Caco-2 (cell line): ENCODE data around the gene SNU13. TPM values are rescaled to one million over a fixed set of nuclear protein-coding genes. Genes with fewer than 3 reads are reported as not detected.

Experiments used
- BruUV-seq: library from RNA; stranded (reverse); fragments of 400-500 nt; replicated peaks from 2 replicates; lab custom pipeline; 2021; lab: Mats Ljungman, UMichigan
- CTCF ChIA-PET: fragments of 300-600 bp; sonication (Branson Sonifier 250); formaldehyde crosslinking; loops from one replicate; lab custom pipeline; 2022; ENCODE audit warnings: antibody characterized with exemption; lab: Charles Lee
- POLR2A ChIA-PET: fragments of 300-600 bp; sonication (Branson Sonifier 250); formaldehyde crosslinking; loops from one replicate; lab custom pipeline; 2022; ENCODE audit warnings: antibody characterized with exemption; lab: Charles Lee
- DNase-seq, 2 experiments: peaks; one replicate each; pipeline versions ENCODE4 v3.0.0 to v3.0.0-alpha.2; 2020 to 2022
- H3K27me3 ChIP-seq: replicated peaks from 2 replicates; pipeline ENCODE4 v1.6.0; 2011; ENCODE audit warnings: low read length; ENCODE audit not compliant: control insufficient read depth, insufficient read depth
- H3K36me3 ChIP-seq: 2 replicates; pipeline ENCODE4 v1.5.1; 2011; ENCODE audit warnings: low read length; ENCODE audit not compliant: control insufficient read depth, insufficient read depth
- H3K4me1 ChIP-seq: fragments of 250-450 bp; sonication (Bioruptor Pico); 2 replicates; pipeline ENCODE4 v1.5.1; 2020; ENCODE audit warnings: mild to moderate bottlenecking
- H3K4me3 ChIP-seq: 2 replicates; pipeline ENCODE4 v1.5.1; 2011; ENCODE audit warnings: low read depth, mild to moderate bottlenecking, control low read depth, low read length
- H3K9me3 ChIP-seq: fragments of 250-450 bp; sonication (Bioruptor Pico); 2 replicates; pipeline ENCODE4 v1.5.1; 2020; ENCODE audit warnings: mild to moderate bottlenecking, moderate library complexity
- H3K27ac Mint-ChIP-seq: one replicate; pipeline ENCODE4 v1.8.0; 2022; ENCODE audit warnings: mixed read lengths; ENCODE audit not compliant: unreplicated experiment
- H3K27me3 Mint-ChIP-seq: one replicate; pipeline ENCODE4 v1.8.0; 2022; ENCODE audit warnings: mixed read lengths; ENCODE audit not compliant: insufficient read depth, unreplicated experiment
- H3K36me3 Mint-ChIP-seq: one replicate; pipeline ENCODE4 v1.8.0; 2022; ENCODE audit warnings: mild to moderate bottlenecking, mixed read lengths; ENCODE audit not compliant: insufficient read depth, unreplicated experiment
- H3K4me1 Mint-ChIP-seq: one replicate; pipeline ENCODE4 v1.8.0; 2022; ENCODE audit warnings: low read depth, mixed read lengths; ENCODE audit not compliant: unreplicated experiment
- H3K4me3 Mint-ChIP-seq: one replicate; pipeline ENCODE4 v1.8.0; 2022; ENCODE audit warnings: mild to moderate bottlenecking, moderate library complexity, mixed read lengths; ENCODE audit not compliant: unreplicated experiment
- H3K9me3 Mint-ChIP-seq: one replicate; pipeline ENCODE4 v1.8.0; 2022; ENCODE audit warnings: mixed read lengths; ENCODE audit not compliant: unreplicated experiment
- intact Hi-C: fragments of 100-400 bp; cut with micrococcal nuclease; formaldehyde crosslinking; loops from one replicate; pipeline ENCODE4 v1.10.0; 2022; ENCODE audit not compliant: unreplicated experiment
- total RNA-seq: library from RNA; stranded (reverse); gene quantifications from 2 replicates; pipeline ENCODE4 v1.2.3, GENCODE V29; 2022
- TF ChIP-seq, protein P1 (sequence below), 2 experiments: fragments of 200-600 bp in 1 of 2; IDR thresholded peaks; 1 replicate in 1 of 2; 2 replicates in 1 of 2; pipeline versions ENCODE4 v1.5.1 to v1.8.0; 2011 to 2022; ENCODE audit warnings: antibody characterized with exemption in 1 of 2, control low read depth in 1 of 2, inconsistent platforms in 1 of 2, low read depth in 1 of 2, low read length in 1 of 2, mild to moderate bottlenecking in 1 of 2, moderate library complexity in 1 of 2; ENCODE audit not compliant: insufficient read depth in 1 of 2, severe bottlenecking in 1 of 2, unreplicated experiment in 1 of 2

The SNU13 gene
- total RNA-seq, 1 experiment from 2014 or later, result 172 TPM

DNA sequence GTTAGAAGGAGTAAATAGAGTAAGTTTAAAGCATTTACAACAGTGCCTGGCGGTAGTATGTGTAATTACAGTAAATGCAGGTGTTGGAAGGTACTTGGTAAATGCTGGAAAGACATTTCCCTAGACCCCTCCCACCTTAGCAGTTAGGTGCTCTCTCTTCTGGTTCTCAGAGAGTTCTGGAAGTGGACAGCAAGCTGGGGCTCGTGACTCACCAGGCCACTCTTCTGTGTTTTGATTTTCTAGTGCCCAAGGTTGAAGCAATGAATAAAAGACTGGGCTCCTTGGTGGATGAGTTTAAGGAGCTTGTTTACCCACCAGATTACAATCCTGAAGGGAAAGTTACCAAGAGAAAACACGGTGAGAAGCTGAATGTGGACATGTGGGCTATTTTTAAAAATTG is 27.6 kb downstream of the SNU13 start:
- no peak overlapping the region for H3K4me3 ChIP-seq
- ChIA-PET CTCF (no interaction called here), POLR2A (interaction anchor here (0.6 kb wide), 1 partner anchor 20 kb away, joined by 9 read pairs; no protein-coding TSS in a partner anchor)
- peaks cover 3% of the 10 kb centered on the region for H3K36me3 ChIP-seq
- Mint-ChIP-seq H3K27ac (no peak overlapping the region), H3K4me1 (no peaks in the 10 kb centered on the region), H3K9me3 (no peaks in the 10 kb centered on the region), H3K36me3 (peaks cover 87% of the 10 kb centered on the region), H3K4me3 (no peak overlapping the region), H3K27me3 (no peaks in the 10 kb centered on the region)
- H3K9me3 ChIP-seq, result no peaks in the 10 kb centered on the region
- H3K4me1 ChIP-seq, result no peaks in the 10 kb centered on the region
- intact Hi-C loops, result no loop called here
- BruUV-seq, result no TSS peak
- H3K27me3 ChIP-seq, result no peaks in the 10 kb centered on the region
- no peak for DNase-seq
- TF ChIP-seq, protein P1, sequence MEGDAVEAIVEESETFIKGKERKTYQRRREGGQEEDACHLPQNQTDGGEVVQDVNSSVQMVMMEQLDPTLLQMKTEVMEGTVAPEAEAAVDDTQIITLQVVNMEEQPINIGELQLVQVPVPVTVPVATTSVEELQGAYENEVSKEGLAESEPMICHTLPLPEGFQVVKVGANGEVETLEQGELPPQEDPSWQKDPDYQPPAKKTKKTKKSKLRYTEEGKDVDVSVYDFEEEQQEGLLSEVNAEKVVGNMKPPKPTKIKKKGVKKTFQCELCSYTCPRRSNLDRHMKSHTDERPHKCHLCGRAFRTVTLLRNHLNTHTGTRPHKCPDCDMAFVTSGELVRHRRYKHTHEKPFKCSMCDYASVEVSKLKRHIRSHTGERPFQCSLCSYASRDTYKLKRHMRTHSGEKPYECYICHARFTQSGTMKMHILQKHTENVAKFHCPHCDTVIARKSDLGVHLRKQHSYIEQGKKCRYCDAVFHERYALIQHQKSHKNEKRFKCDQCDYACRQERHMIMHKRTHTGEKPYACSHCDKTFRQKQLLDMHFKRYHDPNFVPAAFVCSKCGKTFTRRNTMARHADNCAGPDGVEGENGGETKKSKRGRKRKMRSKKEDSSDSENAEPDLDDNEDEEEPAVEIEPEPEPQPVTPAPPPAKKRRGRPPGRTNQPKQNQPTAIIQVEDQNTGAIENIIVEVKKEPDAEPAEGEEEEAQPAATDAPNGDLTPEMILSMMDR (IDR thresholded peaks at IDR 0.05; ENCODE audit: insufficient read depth in 1 of 2, low read depth in 1 of 2, low read length in 1 of 2, severe bottlenecking in 1 of 2, unreplicated experiment in 1 of 2), result no peak

DNA sequence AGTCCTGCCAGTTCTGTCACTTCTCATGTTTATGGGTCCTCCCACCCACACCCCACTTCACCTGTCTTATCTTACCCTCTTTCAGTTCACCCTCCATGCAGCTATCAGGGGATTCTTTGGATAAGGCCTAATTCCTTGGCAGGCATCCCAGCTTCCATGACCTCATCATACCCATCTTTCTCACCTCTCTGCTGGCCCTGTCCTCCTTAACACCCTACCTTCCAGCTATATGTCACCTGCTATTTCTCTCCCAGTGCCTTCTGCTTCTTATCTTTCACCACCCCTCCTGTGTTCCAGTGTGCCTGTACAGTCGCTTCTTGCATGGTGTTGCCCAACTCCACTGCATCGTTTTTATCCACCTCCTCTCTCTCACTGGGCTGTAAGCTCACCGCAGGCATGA is 28.3 kb downstream of the SNU13 start:
- H3K4me3 ChIP-seq, result no peak overlapping the region
- intact Hi-C loops, result no loop called here
- no peak overlapping the region for H3K27ac Mint-ChIP-seq
- no peaks in the 10 kb centered on the region for H3K27me3 Mint-ChIP-seq
- H3K36me3 ChIP-seq, result peaks cover 3% of the 10 kb centered on the region
- no TSS peak for BruUV-seq
- H3K9me3 Mint-ChIP-seq, result no peaks in the 10 kb centered on the region
- no peaks in the 10 kb centered on the region for H3K4me1 Mint-ChIP-seq
- TF ChIP-seq, protein P1 (IDR thresholded peaks at IDR 0.05; ENCODE audit: insufficient read depth in 1 of 2, low read depth in 1 of 2, low read length in 1 of 2, severe bottlenecking in 1 of 2, unreplicated experiment in 1 of 2), result no peak
- CTCF ChIA-PET, result no interaction called here
- H3K36me3 Mint-ChIP-seq, result peaks cover 87% of the 10 kb centered on the region
- H3K4me1 ChIP-seq, result no peaks in the 10 kb centered on the region
- no peaks in the 10 kb centered on the region for H3K27me3 ChIP-seq
- POLR2A ChIA-PET, result interaction anchor here (0.6 kb wide), 1 partner anchor 21 kb away, joined by 9 read pairs; no protein-coding TSS in a partner anchor
- no peak overlapping the region for H3K4me3 Mint-ChIP-seq
- DNase-seq, result no peak
- no peaks in the 10 kb centered on the region for H3K9me3 ChIP-seq

DNA sequence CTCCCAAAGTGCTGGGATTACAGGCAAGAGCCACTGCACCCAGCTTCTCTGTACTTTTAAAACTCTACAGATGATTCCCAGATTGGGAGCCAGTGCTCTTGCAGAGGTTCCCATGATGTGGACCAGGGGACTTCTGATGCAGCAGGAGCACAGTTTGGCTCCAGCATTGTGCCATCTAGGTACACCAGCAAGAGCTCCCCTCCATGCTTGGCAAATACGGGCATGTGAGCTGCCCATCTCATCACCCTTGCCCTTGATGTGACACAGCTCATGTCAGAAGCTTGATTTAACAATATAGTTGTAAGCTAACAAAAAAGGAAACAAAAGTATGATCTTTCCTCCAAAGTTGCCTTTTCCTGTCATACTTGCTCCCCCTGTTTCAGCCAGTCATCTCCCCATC is 28.7 kb downstream of the SNU13 start:
- Histone ChIP-seq H3K4me3 (no peak overlapping the region), H3K9me3 (no peaks in the 10 kb centered on the region), H3K36me3 (peaks cover under 1% of the 10 kb centered on the region; the same call in 1 of the 2 replicates), H3K27me3 (no peaks in the 10 kb centered on the region), H3K4me1 (no peaks in the 10 kb centered on the region)
- intact Hi-C loops, result no loop called here
- ChIA-PET CTCF (no interaction called here), POLR2A (no interaction called here)
- H3K27ac Mint-ChIP-seq, result no peak overlapping the region
- peaks cover 87% of the 10 kb centered on the region for H3K36me3 Mint-ChIP-seq
- BruUV-seq, result no TSS peak
- H3K27me3 Mint-ChIP-seq, result no peaks in the 10 kb centered on the region
- no peaks in the 10 kb centered on the region for H3K4me1 Mint-ChIP-seq
- H3K4me3 Mint-ChIP-seq, result no peak overlapping the region
- no peak for DNase-seq
- TF ChIP-seq, protein P1 (IDR thresholded peaks at IDR 0.05; ENCODE audit: insufficient read depth in 1 of 2, low read depth in 1 of 2, low read length in 1 of 2, severe bottlenecking in 1 of 2, unreplicated experiment in 1 of 2), result no peak
- H3K9me3 Mint-ChIP-seq, result no peaks in the 10 kb centered on the region
